ENCODE data around the gene NETO2. TPM values are rescaled to one million over a fixed set of nuclear protein-coding genes. Genes with fewer than 3 reads are reported as not detected.

Gene NETO2
- total RNA-seq, 1 experiment from 2014 or later: 54.4 TPM

- no peak for TF ChIP-seq EZH2 (IDR thresholded peaks at IDR 0.05; ENCODE audit: low read depth)
- TF ChIP-seq, protein P1, sequence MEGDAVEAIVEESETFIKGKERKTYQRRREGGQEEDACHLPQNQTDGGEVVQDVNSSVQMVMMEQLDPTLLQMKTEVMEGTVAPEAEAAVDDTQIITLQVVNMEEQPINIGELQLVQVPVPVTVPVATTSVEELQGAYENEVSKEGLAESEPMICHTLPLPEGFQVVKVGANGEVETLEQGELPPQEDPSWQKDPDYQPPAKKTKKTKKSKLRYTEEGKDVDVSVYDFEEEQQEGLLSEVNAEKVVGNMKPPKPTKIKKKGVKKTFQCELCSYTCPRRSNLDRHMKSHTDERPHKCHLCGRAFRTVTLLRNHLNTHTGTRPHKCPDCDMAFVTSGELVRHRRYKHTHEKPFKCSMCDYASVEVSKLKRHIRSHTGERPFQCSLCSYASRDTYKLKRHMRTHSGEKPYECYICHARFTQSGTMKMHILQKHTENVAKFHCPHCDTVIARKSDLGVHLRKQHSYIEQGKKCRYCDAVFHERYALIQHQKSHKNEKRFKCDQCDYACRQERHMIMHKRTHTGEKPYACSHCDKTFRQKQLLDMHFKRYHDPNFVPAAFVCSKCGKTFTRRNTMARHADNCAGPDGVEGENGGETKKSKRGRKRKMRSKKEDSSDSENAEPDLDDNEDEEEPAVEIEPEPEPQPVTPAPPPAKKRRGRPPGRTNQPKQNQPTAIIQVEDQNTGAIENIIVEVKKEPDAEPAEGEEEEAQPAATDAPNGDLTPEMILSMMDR (conservative IDR thresholded peaks at IDR 0.05): no peak
- no peaks in the 10 kb centered on the region for H3K9me2 ChIP-seq (ENCODE audit: insufficient read depth)
- no peaks in the 10 kb centered on the region for H4K20me1 ChIP-seq (ENCODE audit: insufficient read depth)
- H2AFZ ChIP-seq: no peak overlapping the region
- no peaks in the 10 kb centered on the region for H3F3A ChIP-seq (ENCODE audit: insufficient read depth, low read depth)
- H3K36me3 ChIP-seq (ENCODE audit: low read depth): no peaks in the 10 kb centered on the region
- no TSS peak for BruUV-seq (replicated peaks)
- H3K4me3 ChIP-seq: no peak overlapping the region
- intact Hi-C loops (cut with micrococcal nuclease; ENCODE audit: unreplicated experiment): no loop called here
- no peaks in the 10 kb centered on the region for H3K4me1 ChIP-seq (replicated peaks; ENCODE audit: insufficient read depth)
- DNase-seq: no peak
- peaks cover 5% of the 10 kb centered on the region; the same call in 1 of the 2 replicates for H3K27me3 ChIP-seq (ENCODE audit: insufficient read depth, low read depth)
- H3K79me2 ChIP-seq (ENCODE audit: low read depth): no peaks in the 10 kb centered on the region
- H3K27ac ChIP-seq: no peak overlapping the region
- no peak overlapping the region for H3K4me2 ChIP-seq
- no peaks in the 10 kb centered on the region for H3K9me3 ChIP-seq (ENCODE audit: insufficient read depth, low read depth)
- CTCF ChIA-PET: no interaction called here
- POLR2A ChIA-PET (ENCODE audit: unreplicated experiment): no interaction called here
Measured at GRCh38 chr16:47051031-47051430, 92.7 kb downstream of the NETO2 start.

GRCh38 chr16:47049901-47050583 lies 93.7 kb downstream of the NETO2 start:
- BruUV-seq (replicated peaks): no TSS peak
- H3K9me3 ChIP-seq (ENCODE audit: insufficient read depth, low read depth): no peaks in the 10 kb centered on the region
- no peaks in the 10 kb centered on the region for H3F3A ChIP-seq (ENCODE audit: insufficient read depth, low read depth)
- ChIA-PET POLR2A (ENCODE audit: unreplicated experiment) (no interaction called here), CTCF (no interaction called here)
- H3K36me3 ChIP-seq (ENCODE audit: low read depth): no peaks in the 10 kb centered on the region
- H3K4me1 ChIP-seq (replicated peaks; ENCODE audit: insufficient read depth): no peaks in the 10 kb centered on the region
- H3K27ac ChIP-seq: no peak overlapping the region
- H3K79me2 ChIP-seq (ENCODE audit: low read depth): no peaks in the 10 kb centered on the region
- H3K9me2 ChIP-seq (ENCODE audit: insufficient read depth): no peaks in the 10 kb centered on the region
- no peak overlapping the region for H3K4me3 ChIP-seq
- H4K20me1 ChIP-seq (ENCODE audit: insufficient read depth): no peaks in the 10 kb centered on the region
- TF ChIP-seq, protein P1 (conservative IDR thresholded peaks at IDR 0.05): no peak
- TF ChIP-seq EZH2 (IDR thresholded peaks at IDR 0.05; ENCODE audit: low read depth): no peak
- no peak overlapping the region for H2AFZ ChIP-seq
- H3K27me3 ChIP-seq (ENCODE audit: insufficient read depth, low read depth): no peaks in the 10 kb centered on the region
- H3K4me2 ChIP-seq: no peak overlapping the region
- intact Hi-C loops (cut with micrococcal nuclease; ENCODE audit: unreplicated experiment): no loop called here
- no peak for DNase-seq

DNA sequence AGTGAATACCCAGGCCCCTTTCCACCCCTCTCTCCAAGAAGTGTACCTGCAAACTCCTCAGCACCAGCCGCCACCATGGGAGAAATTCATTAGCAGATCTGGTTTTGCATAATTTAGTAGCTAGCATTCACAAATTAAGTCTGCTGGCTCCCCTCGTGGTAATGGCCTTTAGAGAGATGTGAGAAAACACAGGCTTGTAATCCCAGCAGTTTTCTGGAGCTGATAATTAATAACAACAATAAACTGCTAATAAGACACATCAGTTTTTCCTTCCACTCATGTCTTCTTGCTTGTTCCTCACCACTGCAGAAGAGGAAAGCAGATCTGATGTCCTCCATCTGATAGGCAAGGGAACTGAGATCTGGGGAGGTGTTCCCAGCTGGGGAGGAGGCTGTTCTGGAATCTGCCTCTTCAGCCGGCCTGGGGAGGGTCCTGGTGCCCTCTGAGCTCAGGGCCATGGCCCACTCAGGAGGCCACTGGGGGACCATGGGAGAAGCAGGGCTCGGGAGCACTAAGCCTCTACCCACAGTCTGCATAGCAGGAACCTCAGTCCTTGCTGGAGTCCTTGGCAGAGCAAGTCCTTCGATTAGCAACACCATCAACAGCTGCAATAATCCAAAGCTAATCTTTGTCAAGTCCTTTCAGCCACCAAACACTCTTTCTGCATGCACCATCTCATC lies 96.1 kb downstream of the NETO2 start:
- Histone ChIP-seq H2AFZ (no peak overlapping the region), H3K4me1 (replicated peaks; ENCODE audit: insufficient read depth) (no peaks in the 10 kb centered on the region), H3K27me3 (ENCODE audit: insufficient read depth, low read depth) (no peaks in the 10 kb centered on the region), H3K9me3 (ENCODE audit: insufficient read depth, low read depth) (no peaks in the 10 kb centered on the region), H3K36me3 (ENCODE audit: low read depth) (no peaks in the 10 kb centered on the region), H3K79me2 (ENCODE audit: low read depth) (no peaks in the 10 kb centered on the region), H3K27ac (no peak overlapping the region), H3K4me2 (no peak overlapping the region), H3K9me2 (ENCODE audit: insufficient read depth) (no peaks in the 10 kb centered on the region), H4K20me1 (ENCODE audit: insufficient read depth) (no peaks in the 10 kb centered on the region), H3F3A (ENCODE audit: insufficient read depth, low read depth) (no peaks in the 10 kb centered on the region), H3K4me3 (no peak overlapping the region)
- TF ChIP-seq, protein P1 (conservative IDR thresholded peaks at IDR 0.05): no peak
- TF ChIP-seq EZH2 (IDR thresholded peaks at IDR 0.05; ENCODE audit: low read depth): no peak
- no TSS peak for BruUV-seq (replicated peaks)
- ChIA-PET CTCF (no interaction called here), POLR2A (ENCODE audit: unreplicated experiment) (no interaction called here)
- intact Hi-C loops (cut with micrococcal nuclease; ENCODE audit: unreplicated experiment): no loop called here
- no peak for DNase-seq

Data from PC-9 (cell line).